WTC11 (cell line): ENCODE data around the gene TTC8. TPM values are rescaled to one million over a fixed set of nuclear protein-coding genes. Genes with fewer than 3 reads are reported as not detected.

ENCODE experiments used
- ATAC-seq: fragments of 200-7000 bp; cut with Tn5 transposase; 2 replicates; pipeline ENCODE4 v1.10.0; 2021; ENCODE audit warnings: mild to moderate bottlenecking, moderate library complexity
- CTCF ChIA-PET: fragments of 300-600 bp; sonication (Branson Sonifier 250); formaldehyde crosslinking; loops from one replicate; lab custom pipeline; 2021; ENCODE audit warnings: antibody characterized with exemption; lab: Charles Lee
- POLR2A ChIA-PET: fragments of 350-600 bp; sonication (Branson Sonifier 250); formaldehyde crosslinking; loops from one replicate; lab custom pipeline; 2021; ENCODE audit warnings: antibody characterized with exemption; lab: Charles Lee
- DNase-seq: peaks from one replicate; pipeline ENCODE4 v3.0.0; 2021; ENCODE audit warnings: low spot score
- H3K27ac Mint-ChIP-seq: 2 replicates; pipeline ENCODE4 v1.8.0; 2021; ENCODE audit warnings: mixed read lengths
- H3K27me3 Mint-ChIP-seq: 2 replicates; pipeline ENCODE4 v1.8.0; 2021; ENCODE audit warnings: low read depth, mild to moderate bottlenecking, moderate library complexity, mixed read lengths
- H3K36me3 Mint-ChIP-seq: 2 replicates; pipeline ENCODE4 v1.8.0; 2021; ENCODE audit warnings: mixed read lengths
- H3K4me1 Mint-ChIP-seq: 2 replicates; pipeline ENCODE4 v1.8.0; 2022; ENCODE audit warnings: mixed read lengths
- H3K4me3 Mint-ChIP-seq: 2 replicates; pipeline ENCODE4 v1.8.0; 2021; ENCODE audit warnings: mild to moderate bottlenecking, moderate library complexity, mixed read lengths
- H3K9me3 Mint-ChIP-seq: 2 replicates; pipeline ENCODE4 v1.8.0; 2021; ENCODE audit warnings: mixed read lengths
- ATF6 ChIP-seq: sonication (generic); formaldehyde crosslinking; IDR thresholded peaks from 2 replicates; pipeline ENCODE4 v1.8.1; 2023; ENCODE audit warnings: mild to moderate bottlenecking, missing genetic modification reagents
- CDX4 ChIP-seq: fragments of 250-450 bp; sonication (Bioruptor Pico); IDR thresholded peaks from 2 replicates; pipeline ENCODE4 v1.9.0; 2021; ENCODE audit warnings: moderate library complexity, mild to moderate bottlenecking, inconsistent platforms, borderline replicate concordance
- CREM ChIP-seq: sonication (generic); formaldehyde crosslinking; IDR thresholded peaks from 2 replicates; pipeline ENCODE4 v1.8.1; 2022; ENCODE audit warnings: mild to moderate bottlenecking, missing genetic modification reagents, moderate library complexity
- EMX1 ChIP-seq: fragments of 250-450 bp; sonication (Bioruptor Pico); IDR thresholded peaks from 2 replicates; pipeline ENCODE4 v1.8.0; 2021; ENCODE audit warnings: mild to moderate bottlenecking
- FOXK1 ChIP-seq: sonication (generic); formaldehyde crosslinking; IDR thresholded peaks from 2 replicates; pipeline ENCODE4 v1.8.0; 2022; ENCODE audit warnings: mild to moderate bottlenecking, moderate library complexity, missing genetic modification reagents
- FOXP1 ChIP-seq: sonication (generic); formaldehyde crosslinking; IDR thresholded peaks from 2 replicates; pipeline ENCODE4 v1.8.0; 2022; ENCODE audit warnings: missing genetic modification reagents, mild to moderate bottlenecking, moderate library complexity, borderline replicate concordance
- GRHL2 ChIP-seq: fragments of 250-450 bp; sonication (Bioruptor Pico); IDR thresholded peaks from 2 replicates; pipeline ENCODE4 v1.8.0; 2022; ENCODE audit warnings: mild to moderate bottlenecking, moderate library complexity; ENCODE audit not compliant: insufficient replicate concordance, severe bottlenecking
- NFE2L1 ChIP-seq: sonication (generic); formaldehyde crosslinking; IDR thresholded peaks from 2 replicates; pipeline ENCODE4 v1.8.1; 2023; ENCODE audit warnings: missing genetic modification reagents
- NFYB ChIP-seq: sonication (generic); formaldehyde crosslinking; conservative IDR thresholded peaks from 2 replicates; pipeline ENCODE4 v1.8.0; 2022; ENCODE audit warnings: low read depth, missing genetic modification reagents
- PREB ChIP-seq: sonication (generic); formaldehyde crosslinking; IDR thresholded peaks from 2 replicates; pipeline ENCODE4 v1.8.1; 2022; ENCODE audit warnings: mild to moderate bottlenecking, missing genetic modification reagents, moderate library complexity, borderline replicate concordance
- SMAD3 ChIP-seq: sonication (generic); formaldehyde crosslinking; IDR thresholded peaks from 2 replicates; pipeline ENCODE4 v1.8.0; 2022; ENCODE audit warnings: missing genetic modification reagents, mild to moderate bottlenecking, borderline replicate concordance
- SOX15 ChIP-seq: fragments of 250-450 bp; sonication (Bioruptor Pico); IDR thresholded peaks from 2 replicates; pipeline ENCODE4 v1.9.0; 2021; ENCODE audit warnings: mild to moderate bottlenecking
- SP1 ChIP-seq: sonication (generic); formaldehyde crosslinking; conservative IDR thresholded peaks from 2 replicates; pipeline ENCODE4 v1.8.1; 2022; ENCODE audit warnings: missing genetic modification reagents
- ZNF138 ChIP-seq: sonication (generic); formaldehyde crosslinking; conservative IDR thresholded peaks from 2 replicates; pipeline ENCODE4 v1.8.1; 2022; ENCODE audit warnings: mild to moderate bottlenecking, moderate library complexity, missing genetic modification reagents
- ZNF232 ChIP-seq: sonication (generic); formaldehyde crosslinking; IDR thresholded peaks from 2 replicates; pipeline ENCODE4 v1.8.0; 2022; ENCODE audit warnings: mild to moderate bottlenecking, missing genetic modification reagents
- ZNF317 ChIP-seq: sonication (generic); formaldehyde crosslinking; IDR thresholded peaks from 2 replicates; pipeline ENCODE4 v1.8.1; 2023; ENCODE audit warnings: low read depth, mild to moderate bottlenecking, moderate library complexity, missing genetic modification reagents, borderline replicate concordance
- total RNA-seq: library from RNA; stranded (reverse); gene quantifications from 3 replicates; pipeline ENCODE4 v1.2.3, GENCODE V29; 2021
- TF ChIP-seq, protein P1 (sequence below): fragments of 250-450 bp; sonication (Bioruptor Pico); conservative IDR thresholded peaks from 2 replicates; pipeline ENCODE4 v1.9.0; 2021; ENCODE audit warnings: mild to moderate bottlenecking

Gene TTC8
- total RNA-seq, 1 experiment from 2014 or later: 13.8 TPM

GRCh38 chr14:88870777-88871176 is 46.3 kb downstream of the TTC8 start (continued):
- TF ChIP-seq, protein P1, sequence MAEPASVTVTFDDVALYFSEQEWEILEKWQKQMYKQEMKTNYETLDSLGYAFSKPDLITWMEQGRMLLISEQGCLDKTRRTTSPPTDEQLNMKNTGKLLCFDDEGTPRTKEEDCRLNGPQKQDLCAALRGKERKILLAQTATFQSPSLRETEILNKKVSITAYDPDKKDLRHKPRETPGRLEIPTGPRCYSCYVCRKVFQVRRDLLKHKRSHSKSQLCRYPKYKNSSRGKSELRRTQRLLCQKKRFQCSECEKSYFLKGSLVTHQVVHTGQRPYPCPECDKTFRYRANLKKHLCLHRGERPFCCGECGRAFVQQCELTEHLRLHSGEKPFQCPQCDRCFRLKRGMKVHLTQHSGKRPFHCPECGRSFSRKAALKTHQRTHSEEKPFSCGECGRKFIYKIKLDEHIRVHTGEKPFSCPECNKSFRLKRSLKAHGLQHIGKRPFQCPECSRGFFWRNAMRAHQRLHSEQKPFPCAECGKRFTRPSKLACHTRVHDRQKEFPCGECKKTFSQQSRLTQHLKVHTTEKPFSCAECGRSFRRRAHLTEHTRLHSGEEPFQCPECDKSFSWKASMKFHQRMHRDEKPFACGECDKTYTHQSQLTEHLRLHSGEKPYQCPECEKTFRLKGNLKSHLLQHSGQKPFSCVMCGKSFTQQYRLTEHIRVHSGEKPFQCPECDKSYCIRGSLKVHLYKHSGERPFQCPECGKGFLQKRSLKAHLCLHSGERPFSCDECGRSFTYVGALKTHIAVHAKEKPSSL (CRISPR knock-in tag): no peak
- TF ChIP-seq EMX1 (CRISPR knock-in tag): no peak
- TF ChIP-seq FOXP1 (CRISPR knock-in tag): no peak
- no peak for TF ChIP-seq NFYB (CRISPR knock-in tag)
- no peak for TF ChIP-seq GRHL2 (CRISPR knock-in tag)

DNA sequence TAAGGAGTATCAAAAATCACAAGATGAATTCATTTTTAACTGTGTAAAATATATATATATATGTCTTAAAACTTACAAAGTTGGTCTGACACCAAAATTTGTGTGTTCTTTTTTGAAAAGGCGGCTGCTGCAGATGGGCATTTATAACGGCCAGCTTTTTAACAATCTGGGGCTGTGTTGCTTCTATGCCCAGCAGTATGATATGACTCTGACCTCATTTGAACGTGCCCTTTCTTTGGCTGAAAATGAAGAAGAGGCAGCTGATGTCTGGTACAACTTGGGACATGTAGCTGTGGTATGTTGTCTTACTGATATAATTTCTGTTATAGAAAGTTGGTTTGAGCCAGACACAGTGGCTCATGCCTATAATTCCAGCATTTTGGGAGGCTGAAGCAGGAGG is 47.0 kb downstream of the TTC8 start:
- ATAC-seq (no peak), DNase-seq (no peak)
- no peaks in the 10 kb centered on the region for H3K36me3 Mint-ChIP-seq
- H3K4me3 Mint-ChIP-seq: no peak overlapping the region
- TF ChIP-seq ATF6 (no peak), ZNF232 (no peak), SP1 (CRISPR knock-in tag) (no peak), SOX15 (CRISPR knock-in tag) (no peak), SMAD3 (CRISPR knock-in tag) (no peak)
- H3K9me3 Mint-ChIP-seq: no peaks in the 10 kb centered on the region
- ChIA-PET CTCF (interaction anchor here (2.4 kb wide), 1 partner anchor 205 kb away, joined by 9 read pairs; no protein-coding TSS in a partner anchor), POLR2A (no interaction called here)
- H3K27me3 Mint-ChIP-seq: no peaks in the 10 kb centered on the region
- no peaks in the 10 kb centered on the region for H3K4me1 Mint-ChIP-seq
- no peak overlapping the region for H3K27ac Mint-ChIP-seq

- no peak overlapping the region for H3K4me3 Mint-ChIP-seq
- CTCF ChIA-PET: no interaction called here
- no peak for ATAC-seq
These were observed 48.5 kb downstream of the TTC8 start for GRCh38 chr14:88872976-88873375.

More at GRCh38 chr14:88872976-88873375, 48.5 kb downstream of the TTC8 start:
- TF ChIP-seq ZNF138 (no peak), SOX15 (CRISPR knock-in tag) (no peak), NFE2L1 (CRISPR knock-in tag) (no peak), CREM (CRISPR knock-in tag) (no peak), PREB (CRISPR knock-in tag) (no peak), FOXK1 (CRISPR knock-in tag) (no peak), CDX4 (CRISPR knock-in tag) (no peak), ZNF317 (CRISPR knock-in tag) (no peak), NFYB (CRISPR knock-in tag) (no peak)
- H3K27ac Mint-ChIP-seq: no peak overlapping the region
- no peaks in the 10 kb centered on the region for H3K4me1 Mint-ChIP-seq
- DNase-seq: no peak
- POLR2A ChIA-PET: no interaction called here
- H3K27me3 Mint-ChIP-seq: no peaks in the 10 kb centered on the region
- H3K9me3 Mint-ChIP-seq: no peaks in the 10 kb centered on the region
- H3K36me3 Mint-ChIP-seq: no peaks in the 10 kb centered on the region
